HEK293 (cell line): ENCODE data around the gene ELL.

Experiments
- SP2 ChIP-seq: fragments of 450-650 bp; formaldehyde crosslinking; IDR thresholded peaks from 2 replicates; pipeline ENCODE4 v1.5.1; 2016; ENCODE audit warnings: missing biosample characterization, missing genetic modification characterization
- YY1 ChIP-seq: fragments of 450-650 bp; formaldehyde crosslinking; IDR thresholded peaks from 2 replicates; pipeline ENCODE4 v1.5.1; 2018; ENCODE audit warnings: missing biosample characterization, missing genetic modification characterization
- ZNF23 ChIP-seq: fragments of 450-650 bp; formaldehyde crosslinking; IDR thresholded peaks from 2 replicates; pipeline ENCODE4 v1.5.1; 2016; ENCODE audit warnings: missing biosample characterization, missing genetic modification characterization, borderline replicate concordance
- ZNF302 ChIP-seq: fragments of 450-650 bp; formaldehyde crosslinking; IDR thresholded peaks from 2 replicates; pipeline ENCODE4 v1.5.1; 2016; ENCODE audit warnings: missing biosample characterization, missing genetic modification characterization, low read depth
- ZNF423 ChIP-seq: fragments of 450-650 bp; formaldehyde crosslinking; IDR thresholded peaks from 2 replicates; pipeline ENCODE4 v1.5.1; 2016; ENCODE audit warnings: missing biosample characterization, missing genetic modification characterization
- TF ChIP-seq, protein P1 (sequence below): fragments of 450-650 bp; formaldehyde crosslinking; IDR thresholded peaks from 2 replicates; pipeline ENCODE4 v1.5.1; 2016; ENCODE audit warnings: missing biosample characterization, missing genetic modification characterization

DNA sequence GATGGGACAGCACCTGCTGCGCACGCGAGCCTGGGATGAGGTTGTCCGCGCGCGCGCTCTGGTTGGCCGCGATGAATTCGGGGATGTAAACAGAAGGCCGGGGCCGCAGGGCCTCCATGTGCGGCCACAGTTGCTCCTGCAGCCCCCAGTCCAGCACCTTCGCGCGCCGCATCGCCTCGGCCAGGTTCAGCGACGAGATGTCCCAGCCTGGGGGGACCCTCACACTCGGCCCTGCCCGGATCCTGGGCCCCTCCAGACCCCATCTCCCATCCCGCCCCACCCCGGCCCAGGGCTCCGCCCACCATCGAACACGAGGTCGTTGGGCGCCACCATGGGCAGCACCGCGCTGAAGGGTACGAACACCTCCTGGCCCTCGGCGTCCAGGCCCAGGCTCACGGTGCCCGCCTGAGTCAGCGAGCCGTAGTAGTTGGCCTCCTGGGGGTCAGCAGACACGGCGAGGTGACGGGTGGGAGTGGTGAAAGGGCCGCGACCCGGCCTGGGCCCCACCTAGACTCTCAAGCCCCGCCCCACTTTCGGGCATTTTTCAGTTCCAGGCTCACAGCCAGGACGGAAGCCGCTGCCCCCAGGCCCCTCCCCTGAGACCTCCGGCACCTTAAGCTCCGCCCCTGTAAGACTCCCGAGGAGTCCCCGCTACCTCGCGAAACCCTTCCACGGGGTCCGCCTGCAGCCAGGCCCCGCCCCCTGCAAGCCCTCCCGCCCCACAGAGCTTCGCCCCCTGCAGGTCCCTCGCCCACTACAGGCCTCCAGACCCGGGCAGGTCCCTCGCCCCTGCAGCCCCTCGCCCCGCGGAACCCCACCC is 85.0 kb downstream of the ELL start:
- TF ChIP-seq, protein P1, sequence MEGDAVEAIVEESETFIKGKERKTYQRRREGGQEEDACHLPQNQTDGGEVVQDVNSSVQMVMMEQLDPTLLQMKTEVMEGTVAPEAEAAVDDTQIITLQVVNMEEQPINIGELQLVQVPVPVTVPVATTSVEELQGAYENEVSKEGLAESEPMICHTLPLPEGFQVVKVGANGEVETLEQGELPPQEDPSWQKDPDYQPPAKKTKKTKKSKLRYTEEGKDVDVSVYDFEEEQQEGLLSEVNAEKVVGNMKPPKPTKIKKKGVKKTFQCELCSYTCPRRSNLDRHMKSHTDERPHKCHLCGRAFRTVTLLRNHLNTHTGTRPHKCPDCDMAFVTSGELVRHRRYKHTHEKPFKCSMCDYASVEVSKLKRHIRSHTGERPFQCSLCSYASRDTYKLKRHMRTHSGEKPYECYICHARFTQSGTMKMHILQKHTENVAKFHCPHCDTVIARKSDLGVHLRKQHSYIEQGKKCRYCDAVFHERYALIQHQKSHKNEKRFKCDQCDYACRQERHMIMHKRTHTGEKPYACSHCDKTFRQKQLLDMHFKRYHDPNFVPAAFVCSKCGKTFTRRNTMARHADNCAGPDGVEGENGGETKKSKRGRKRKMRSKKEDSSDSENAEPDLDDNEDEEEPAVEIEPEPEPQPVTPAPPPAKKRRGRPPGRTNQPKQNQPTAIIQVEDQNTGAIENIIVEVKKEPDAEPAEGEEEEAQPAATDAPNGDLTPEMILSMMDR (tag by site-specific recombination): no peak
- TF ChIP-seq SP2 (peak; percentile 73), ZNF423 (tag by site-specific recombination) (no peak), ZNF23 (tag by site-specific recombination) (no peak), YY1 (tag by site-specific recombination) (peak; percentile 55; the same call in 1 of the 2 replicates), ZNF302 (tag by site-specific recombination) (no peak)
